ENCODE measurements around the gene ARVCF.

The ARVCF gene

GRCh38 chr22:20052309-20053259 lies 36.0 kb upstream of the ARVCF start:
- no peak for DNase-seq

GRCh38 chr22:20051927-20052308 lies 35.3 kb upstream of the ARVCF start:
- no peak for DNase-seq

- DNase-seq: no peak
Measured at GRCh38 chr22:20046730-20047129, 30.1 kb upstream of the ARVCF start.

GRCh38 chr22:20044495-20045151 lies 28.0 kb upstream of the ARVCF start:
- no peak for DNase-seq

- DNase-seq: no peak
Measured at GRCh38 chr22:20043997-20044342, 27.3 kb upstream of the ARVCF start.

GRCh38 chr22:20043057-20043996 lies 26.7 kb upstream of the ARVCF start:
- no peak for DNase-seq

- DNase-seq: no peak
Measured at GRCh38 chr22:20040327-20041200, 23.9 kb upstream of the ARVCF start.

- DNase-seq: no peak
Measured at GRCh38 chr22:20039683-20040325, 23.2 kb upstream of the ARVCF start.

- DNase-seq: no peak
Measured at GRCh38 chr22:20038574-20038973, 22.0 kb upstream of the ARVCF start.

- no peak for DNase-seq
Measured at GRCh38 chr22:20037419-20037818, 20.8 kb upstream of the ARVCF start.

GRCh38 chr22:20036535-20037392 lies 20.1 kb upstream of the ARVCF start:
- no peak for DNase-seq

- no peak for DNase-seq
Measured at GRCh38 chr22:20036084-20036482, 19.5 kb upstream of the ARVCF start.

- DNase-seq: no peak
Measured at GRCh38 chr22:20035375-20036083, 18.9 kb upstream of the ARVCF start.

- DNase-seq: no peak
Measured at GRCh38 chr22:20034143-20034542, 17.5 kb upstream of the ARVCF start.

- no peak for DNase-seq
Measured at GRCh38 chr22:20033045-20033706, 16.6 kb upstream of the ARVCF start.

- no peak for DNase-seq
Measured at GRCh38 chr22:20032407-20032991, 15.9 kb upstream of the ARVCF start.

- DNase-seq: no peak
Measured at GRCh38 chr22:20031732-20032406, 15.2 kb upstream of the ARVCF start.

- DNase-seq: no peak
Measured at GRCh38 chr22:20029550-20030225, 13.1 kb upstream of the ARVCF start.

All from SHP77 treated with DMSO at 0.1 percent for 48 hours (cell line).